OCI-LY7 (cell line): ENCODE results near the gene KLRF1.

Experiments
- EZH2phosphoT487 ChIP-seq: fragments of 200-600 bp; sonication (generic); IDR thresholded peaks from 2 replicates; pipeline ENCODE4 v1.6.1; 2018; ENCODE audit warnings: low read depth, borderline replicate concordance, mild to moderate bottlenecking, mixed run types, antibody characterized with exemption, low read length, moderate library complexity, mixed read lengths
- TF ChIP-seq, protein P1 (sequence below): fragments of 200-600 bp; sonication (generic); conservative IDR thresholded peaks from 2 replicates; pipeline ENCODE4 v1.5.1; 2014; ENCODE audit warnings: mild to moderate bottlenecking, antibody characterized with exemption, low read length, moderate library complexity, mixed read lengths

DNA sequence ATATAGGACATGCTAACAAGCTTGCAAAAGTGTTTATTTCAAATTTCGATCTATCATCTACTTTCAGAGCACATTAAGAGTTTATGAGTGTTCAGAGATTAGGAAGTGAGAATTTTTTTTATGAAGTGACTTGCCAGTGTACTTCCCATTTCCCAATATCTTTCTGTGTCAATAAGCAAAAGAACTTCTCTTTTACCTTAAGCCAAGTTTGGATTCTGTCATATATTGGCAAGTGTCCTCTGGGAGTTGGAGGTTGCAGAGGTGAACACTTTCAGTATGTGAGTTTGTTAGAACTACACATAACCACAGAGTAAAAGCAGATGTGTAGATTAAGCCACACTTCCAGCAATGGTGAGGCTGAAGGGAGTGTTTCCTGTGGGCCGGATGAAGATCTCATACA, 16.6 kb upstream of the KLRF1 start:
- TF ChIP-seq, protein P1, sequence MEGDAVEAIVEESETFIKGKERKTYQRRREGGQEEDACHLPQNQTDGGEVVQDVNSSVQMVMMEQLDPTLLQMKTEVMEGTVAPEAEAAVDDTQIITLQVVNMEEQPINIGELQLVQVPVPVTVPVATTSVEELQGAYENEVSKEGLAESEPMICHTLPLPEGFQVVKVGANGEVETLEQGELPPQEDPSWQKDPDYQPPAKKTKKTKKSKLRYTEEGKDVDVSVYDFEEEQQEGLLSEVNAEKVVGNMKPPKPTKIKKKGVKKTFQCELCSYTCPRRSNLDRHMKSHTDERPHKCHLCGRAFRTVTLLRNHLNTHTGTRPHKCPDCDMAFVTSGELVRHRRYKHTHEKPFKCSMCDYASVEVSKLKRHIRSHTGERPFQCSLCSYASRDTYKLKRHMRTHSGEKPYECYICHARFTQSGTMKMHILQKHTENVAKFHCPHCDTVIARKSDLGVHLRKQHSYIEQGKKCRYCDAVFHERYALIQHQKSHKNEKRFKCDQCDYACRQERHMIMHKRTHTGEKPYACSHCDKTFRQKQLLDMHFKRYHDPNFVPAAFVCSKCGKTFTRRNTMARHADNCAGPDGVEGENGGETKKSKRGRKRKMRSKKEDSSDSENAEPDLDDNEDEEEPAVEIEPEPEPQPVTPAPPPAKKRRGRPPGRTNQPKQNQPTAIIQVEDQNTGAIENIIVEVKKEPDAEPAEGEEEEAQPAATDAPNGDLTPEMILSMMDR, result no peak
- no peak for TF ChIP-seq EZH2phosphoT487
